GM19351 (cell line): Measurements from ENCODE around the gene SRP68.

Experiments used
- ATAC-seq: cut with Tn5 transposase; IDR thresholded peaks from one replicate; pipeline ENCODE4 v1.9.1; 2021; ENCODE audit warnings: mild to moderate bottlenecking, moderate library complexity; ENCODE audit not compliant: unreplicated experiment

The SRP68 gene

GRCh38 chr17:76090517-76091129, 18.3 kb upstream of the SRP68 start:
- no peak for ATAC-seq

GRCh38 chr17:76089680-76090516, 17.6 kb upstream of the SRP68 start:
- ATAC-seq = no peak

- no peak for ATAC-seq
Measured at GRCh38 chr17:76088868-76089576, 16.7 kb upstream of the SRP68 start.

GRCh38 chr17:76088041-76088867, 15.9 kb upstream of the SRP68 start:
- no peak for ATAC-seq

- ATAC-seq = no peak
Measured at GRCh38 chr17:76087531-76087930, 15.2 kb upstream of the SRP68 start.

- no peak for ATAC-seq
Measured at GRCh38 chr17:76086384-76086783, 14.1 kb upstream of the SRP68 start.

GRCh38 chr17:76085731-76086366, 13.5 kb upstream of the SRP68 start:
- ATAC-seq = no peak

- no peak for ATAC-seq
Measured at GRCh38 chr17:76085066-76085730, 12.9 kb upstream of the SRP68 start.

GRCh38 chr17:76083536-76084182, 11.3 kb upstream of the SRP68 start:
- no peak for ATAC-seq

- no peak for ATAC-seq
Measured at GRCh38 chr17:76082326-76083251, 10.3 kb upstream of the SRP68 start.

- ATAC-seq = no peak
Measured at GRCh38 chr17:76081295-76082210, 9.2 kb upstream of the SRP68 start.

- no peak for ATAC-seq
Measured at GRCh38 chr17:76080768-76081287, 8.5 kb upstream of the SRP68 start.

GRCh38 chr17:76079956-76080767, 7.8 kb upstream of the SRP68 start:
- no peak for ATAC-seq

- no peak for ATAC-seq
Measured at GRCh38 chr17:76079535-76079955, 7.2 kb upstream of the SRP68 start.

- no peak for ATAC-seq
Measured at GRCh38 chr17:76078860-76079534, 6.7 kb upstream of the SRP68 start, which contains the start of gene ZACN. TSS of gene ZACN (plus strand) at chr17:76079182. CDS start at chr17:76079265, 83 bp downstream.
